Suppressor macrophage (primary cell): ENCODE data around the gene RAD54L.
"Not testable (repeated sequence)": the region's sequence is repeated elsewhere in the genome, so short reads cannot be mapped to it uniquely, and the experiment has no call there.

Source experiments
- DNase-seq, 4 experiments: peaks; one replicate each; pipeline ENCODE4 v3.0.0-alpha.2; 2020 to 2022

The RAD54L gene

DNA sequence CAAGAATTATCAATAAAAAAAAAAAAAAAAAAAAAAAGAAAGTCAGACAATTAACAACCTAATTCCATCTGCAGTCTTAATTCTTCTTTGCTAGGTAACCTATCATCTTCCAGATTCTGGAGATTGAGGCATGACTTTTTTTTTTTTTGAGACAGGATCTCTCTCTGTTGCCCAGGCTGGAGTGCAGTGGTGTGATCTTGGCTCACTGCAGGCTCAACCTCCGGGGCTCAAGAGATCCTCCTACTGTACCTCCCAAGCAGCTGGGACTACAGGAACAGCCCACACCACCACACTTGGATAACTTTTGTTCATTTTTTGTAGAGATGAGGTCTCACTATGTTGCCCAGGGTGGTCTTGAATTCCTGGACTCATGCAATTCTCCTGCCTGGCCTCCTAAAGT is 4.6 kb upstream of the RAD54L start:
- no peak for DNase-seq

GRCh38 chr1:46243831-46244230 is 3.7 kb upstream of the RAD54L start:
- not testable (repeated sequence) for DNase-seq

DNA sequence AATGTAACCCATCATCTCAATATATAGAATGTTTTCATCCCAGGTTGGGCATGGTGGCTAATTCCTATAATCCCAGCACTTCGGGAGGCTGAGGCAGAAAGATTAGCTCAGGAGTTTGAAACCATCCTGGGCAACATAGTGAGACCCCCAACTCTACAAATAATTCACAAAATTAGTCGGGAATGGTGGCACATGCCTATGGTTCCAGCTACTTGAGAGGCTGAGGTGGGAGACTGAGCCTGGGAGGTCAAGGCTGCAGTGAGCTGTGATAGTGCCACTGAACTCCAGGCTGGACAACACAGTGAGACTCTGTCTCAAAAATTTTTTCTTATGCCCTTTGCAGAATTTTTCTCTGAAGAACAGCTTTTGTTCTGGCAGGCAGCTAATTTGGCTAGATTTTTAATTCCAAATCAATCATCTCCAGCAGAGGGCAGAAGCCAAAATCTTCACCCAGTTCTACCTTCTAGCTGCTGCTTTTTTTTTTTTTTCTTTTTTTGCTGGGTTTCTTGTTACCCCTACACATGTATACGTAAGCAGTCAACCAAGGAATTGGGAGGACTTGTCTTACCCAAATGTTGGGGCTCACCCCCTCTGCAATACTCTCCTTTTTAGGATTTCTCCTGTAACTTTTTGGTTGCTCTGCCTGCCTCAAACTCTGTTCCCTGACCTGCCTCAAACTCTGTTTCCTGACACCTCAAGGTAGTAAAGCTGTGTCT is 2.7 kb upstream of the RAD54L start:
- peak; percentile 21 to 58 (median 48) for DNase-seq

DNA sequence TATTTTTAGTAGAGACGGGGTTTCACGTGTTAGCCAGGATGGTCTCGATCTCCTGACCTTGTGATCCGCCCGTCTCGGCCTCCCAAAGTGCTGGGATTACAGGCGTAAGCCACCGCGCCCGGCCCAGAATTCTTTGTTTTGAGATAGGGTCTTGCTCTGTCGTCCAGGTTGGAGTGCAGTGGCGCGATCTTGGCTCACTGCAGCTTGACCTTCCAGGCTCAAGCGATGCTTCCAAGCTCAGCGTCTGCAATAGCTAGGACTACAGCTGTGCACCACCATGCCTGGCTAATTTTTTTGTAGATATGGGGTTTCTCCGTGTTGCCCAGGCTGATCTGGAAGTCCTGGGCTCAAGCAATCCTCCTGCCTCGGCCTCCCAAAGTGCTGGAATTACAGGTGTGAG is 1.4 kb upstream of the RAD54L start:
- not testable (repeated sequence) for DNase-seq

- peak; percentile 67 to 82 (median 74) for DNase-seq
Observed at GRCh38 chr1:46246548-46247435, 771 bp upstream of the RAD54L start.

DNA sequence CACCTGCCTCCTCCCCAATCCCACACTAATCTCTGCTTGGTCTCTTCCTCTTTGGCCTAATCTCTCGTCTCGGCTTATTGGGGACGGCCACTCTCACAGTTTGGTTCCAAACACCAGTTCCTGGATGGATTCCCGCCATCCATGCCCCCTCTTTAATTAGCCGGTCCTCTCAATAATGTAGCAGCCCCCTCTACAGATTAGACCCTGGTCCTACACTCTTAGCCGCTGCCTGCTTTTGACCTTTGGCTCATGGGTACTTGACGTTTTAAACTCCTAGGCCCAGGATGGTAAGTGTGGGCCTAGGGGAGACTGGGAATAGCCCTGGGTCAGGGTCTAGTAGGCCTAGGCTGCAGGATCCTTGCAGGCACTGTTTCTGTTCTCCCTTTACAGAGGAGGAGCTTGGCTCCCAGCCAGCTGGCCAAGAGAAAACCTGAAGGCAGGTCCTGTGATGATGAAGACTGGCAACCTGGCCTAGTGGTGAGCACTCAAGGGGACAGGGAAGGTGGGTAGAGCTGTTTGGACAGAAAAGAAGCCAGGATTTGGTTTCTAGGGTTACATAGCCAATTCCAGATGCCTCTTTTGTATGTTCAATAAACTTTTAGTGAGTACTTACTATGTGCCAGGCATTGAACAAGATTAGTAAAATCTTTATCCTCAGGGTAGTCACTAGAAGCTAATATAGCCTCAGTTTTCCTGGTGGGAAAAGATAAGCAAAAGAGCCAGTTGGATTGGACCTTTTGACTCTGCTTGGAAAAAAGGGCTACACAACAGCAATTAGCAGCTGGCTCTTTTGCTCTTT is 758 bp downstream of the RAD54L start:
- peak in 3 of 4 experiments; percentile 12 to 43 (median 29) for DNase-seq

DNA sequence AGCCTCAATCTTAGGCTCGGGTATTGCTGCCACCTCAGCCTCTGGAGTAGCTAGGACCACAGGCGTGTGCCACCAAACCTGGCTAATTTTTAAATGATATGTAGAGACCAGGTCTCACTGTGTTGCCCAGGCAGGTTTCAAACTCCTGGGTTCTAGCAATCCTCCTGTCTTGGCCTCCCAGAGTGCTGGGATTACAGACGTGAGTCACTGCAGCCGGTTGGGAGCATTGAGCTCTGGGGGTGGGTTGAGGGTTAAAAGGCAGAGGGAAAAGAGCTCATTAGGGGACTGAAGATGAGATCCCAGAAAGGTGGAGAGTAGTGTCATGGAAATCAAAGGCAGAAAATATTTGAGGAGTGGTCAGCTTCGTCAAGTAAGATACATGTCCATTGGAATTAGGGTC is 7.1 kb downstream of the RAD54L start:
- DNase-seq = no peak

GRCh38 chr1:46256523-46256922 is 9.0 kb downstream of the RAD54L start:
- DNase-seq = no peak

DNA sequence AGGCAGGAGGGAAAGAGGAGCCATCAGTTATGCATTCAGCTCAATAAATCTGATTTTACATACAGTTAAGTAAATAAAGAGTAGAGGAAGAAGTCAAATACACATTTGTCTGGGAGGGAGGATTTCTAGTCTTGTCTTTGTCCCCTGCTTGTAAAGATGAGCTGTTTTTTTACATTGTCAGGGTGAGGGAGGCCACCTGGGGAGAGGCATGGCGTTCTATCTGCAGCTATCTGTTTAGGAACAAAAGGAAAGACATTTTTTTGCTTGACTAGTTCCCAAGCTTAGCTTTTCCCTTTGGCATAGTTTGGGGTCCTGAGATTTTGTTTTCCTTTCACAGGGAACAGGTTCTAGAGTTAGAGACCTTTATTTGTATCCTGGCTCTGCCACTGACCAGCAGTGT is 14.9 kb downstream of the RAD54L start:
- no peak for DNase-seq

DNA sequence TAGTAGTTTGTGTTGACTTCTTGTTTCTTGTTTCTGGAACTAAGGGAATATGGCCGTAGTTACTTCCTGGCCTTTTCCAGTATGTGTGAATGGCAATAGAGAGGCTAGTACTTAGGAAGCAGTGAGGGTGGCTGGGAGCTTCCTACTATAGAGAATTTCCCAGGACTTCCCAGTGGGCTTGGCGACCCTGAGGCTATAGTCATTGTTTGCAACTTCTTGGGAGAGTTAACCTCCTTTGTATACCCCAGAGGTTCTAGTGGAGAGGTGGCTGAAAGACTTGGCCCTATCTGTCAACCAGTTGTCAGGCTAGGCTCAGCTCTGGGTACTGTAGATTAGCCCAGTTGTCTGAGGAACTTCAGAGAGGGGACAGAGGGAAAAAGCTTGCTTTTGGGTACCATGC is 15.6 kb downstream of the RAD54L start:
- no peak for DNase-seq

DNA sequence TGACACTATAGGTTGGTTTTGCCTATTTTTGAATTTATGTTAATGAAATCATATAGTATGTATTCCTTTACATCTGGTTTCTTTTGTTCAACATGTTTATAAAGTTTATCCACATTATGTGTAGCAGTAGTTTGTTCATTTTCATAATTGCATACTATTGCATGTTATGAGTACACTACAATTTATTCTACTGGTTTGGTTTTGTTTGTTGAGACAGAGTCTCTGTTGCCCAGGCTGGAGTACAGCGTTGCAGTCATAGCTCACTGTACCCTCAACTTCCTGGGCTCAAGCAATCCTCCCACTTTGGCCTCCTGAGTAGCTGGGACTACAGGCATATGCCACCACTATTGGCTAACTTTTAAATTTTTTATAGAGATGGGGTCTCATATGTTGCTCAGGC is 21.0 kb downstream of the RAD54L start:
- no peak for DNase-seq

DNA sequence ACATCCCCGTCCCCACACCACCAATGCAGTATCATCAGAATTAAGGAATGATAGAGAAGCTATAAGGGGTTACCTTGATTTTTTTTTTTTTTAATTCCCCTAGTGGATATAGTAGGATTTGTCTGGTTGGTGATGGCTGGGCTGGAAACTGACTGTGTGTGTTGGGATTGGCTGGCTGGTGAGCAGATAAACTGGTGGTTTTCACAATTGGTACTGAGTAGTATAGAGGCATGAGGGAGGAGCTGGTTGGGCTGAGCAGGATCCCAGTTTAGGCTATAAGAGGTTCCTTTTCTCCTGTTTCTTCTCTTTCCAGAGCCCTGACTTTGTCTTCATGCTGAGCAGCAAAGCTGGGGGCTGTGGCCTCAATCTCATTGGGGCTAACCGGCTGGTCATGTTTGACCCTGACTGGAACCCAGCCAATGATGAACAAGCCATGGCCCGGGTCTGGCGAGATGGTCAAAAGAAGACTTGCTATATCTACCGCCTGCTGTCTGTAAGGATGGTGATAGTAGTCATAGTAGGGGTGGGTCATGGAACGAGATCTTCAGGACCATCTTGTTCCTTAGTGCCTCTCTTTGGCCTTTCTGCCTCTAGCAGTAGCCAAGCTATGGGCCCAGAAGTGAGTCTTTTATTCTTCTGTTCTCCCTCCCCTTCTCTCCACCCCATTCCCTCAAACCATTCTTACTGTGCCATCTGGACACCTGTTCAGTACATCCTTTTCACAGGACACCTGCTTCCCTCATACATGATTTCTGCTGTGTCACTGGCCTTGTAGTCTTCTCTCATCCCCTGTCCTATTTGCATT is 26.9 kb downstream of the RAD54L start:
- no peak for DNase-seq

DNA sequence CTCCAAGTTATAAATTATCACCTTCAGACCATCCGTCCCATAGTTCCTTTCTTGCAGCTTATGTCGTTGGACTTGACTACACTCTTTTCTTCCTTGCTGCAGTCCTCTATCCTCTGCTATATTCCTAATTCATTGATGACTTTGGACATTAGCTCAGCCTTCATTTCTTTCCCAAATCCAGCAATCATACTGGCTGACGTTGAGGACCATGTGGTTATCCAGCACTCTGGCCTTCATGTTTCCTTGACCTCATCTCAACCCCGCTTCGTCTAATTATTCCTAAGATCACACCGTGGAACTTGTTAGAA is 27.4 kb downstream of the RAD54L start:
- no peak for DNase-seq

DNA sequence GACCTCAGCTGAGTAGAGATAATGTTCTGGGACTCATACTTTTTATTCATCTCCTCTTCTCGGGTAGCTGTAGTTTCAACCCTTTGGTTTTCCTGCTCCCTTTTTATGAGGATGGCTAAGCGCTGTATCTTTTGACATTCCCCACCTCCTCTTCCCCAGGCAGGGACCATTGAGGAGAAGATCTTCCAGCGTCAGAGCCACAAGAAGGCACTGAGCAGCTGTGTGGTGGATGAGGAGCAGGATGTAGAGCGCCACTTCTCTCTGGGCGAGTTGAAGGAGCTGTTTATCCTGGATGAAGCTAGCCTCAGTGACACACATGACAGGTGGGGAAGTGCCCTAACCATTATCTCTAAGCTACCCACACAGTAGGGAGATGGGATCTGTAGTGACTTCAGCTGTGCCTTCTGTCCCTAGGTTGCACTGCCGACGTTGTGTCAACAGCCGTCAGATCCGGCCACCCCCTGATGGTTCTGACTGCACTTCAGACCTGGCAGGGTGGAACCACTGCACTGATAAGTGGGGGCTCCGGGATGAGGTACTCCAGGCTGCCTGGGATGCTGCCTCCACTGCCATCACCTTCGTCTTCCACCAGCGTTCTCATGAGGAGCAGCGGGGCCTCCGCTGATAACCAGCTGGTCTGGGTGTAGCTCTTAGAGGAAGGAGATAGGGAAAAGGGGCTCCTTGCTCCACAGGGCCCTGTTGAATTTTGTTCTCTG is 30.3 kb downstream of the RAD54L start:
- DNase-seq = no peak

GRCh38 chr1:46278807-46279206 is 31.2 kb downstream of the RAD54L start:
- no peak for DNase-seq

GRCh38 chr1:46280092-46280491 is 32.5 kb downstream of the RAD54L start:
- no peak for DNase-seq

DNA sequence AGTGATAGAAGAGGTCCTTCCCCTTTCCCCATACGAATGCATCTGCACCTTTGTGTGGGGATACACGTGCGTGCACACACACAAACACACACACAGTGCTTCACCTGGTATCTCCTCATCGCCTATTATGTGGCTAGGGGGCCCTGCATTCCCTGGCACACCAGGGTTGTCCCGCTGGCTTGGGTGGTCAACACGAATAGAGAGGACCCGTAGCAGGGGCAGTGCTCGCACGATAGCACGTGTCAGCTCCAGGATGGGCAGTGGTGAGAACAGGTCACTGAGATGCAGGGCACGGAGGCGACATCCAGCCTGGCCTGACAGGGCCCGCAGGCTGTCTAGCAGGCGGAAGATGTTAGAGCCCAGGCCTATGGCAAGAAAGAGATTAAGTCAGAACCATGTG is 33.5 kb downstream of the RAD54L start:
- DNase-seq = no peak

DNA sequence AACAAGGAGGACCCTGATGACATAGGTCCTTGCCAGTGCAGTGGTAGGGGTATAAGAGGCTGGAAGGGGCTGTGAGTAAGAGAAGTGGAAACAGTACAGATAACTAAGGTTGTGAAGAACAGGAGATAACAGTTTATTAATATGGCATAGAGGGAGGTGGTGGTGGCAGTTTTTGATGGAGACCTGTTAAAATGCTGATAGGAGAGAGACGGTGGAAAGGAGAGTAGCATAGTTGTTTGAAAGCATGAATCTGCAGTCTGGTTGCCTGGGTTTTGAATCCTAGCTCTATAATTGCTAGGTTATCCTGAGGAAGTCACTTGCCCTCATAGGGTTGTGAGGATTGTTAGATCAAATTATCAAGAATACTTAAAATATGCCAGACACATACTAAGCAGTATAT is 36.5 kb downstream of the RAD54L start:
- no peak for DNase-seq

- no peak for DNase-seq
Observed at GRCh38 chr1:46284597-46285564, 37.3 kb downstream of the RAD54L start.

- DNase-seq = no peak
Observed at GRCh38 chr1:46285730-46286477, 38.3 kb downstream of the RAD54L start.
